HG03521 (cell line): ENCODE results near the gene GLRX5.

ENCODE experiments used
- ATAC-seq: cut with Tn5 transposase; IDR thresholded peaks from one replicate; pipeline ENCODE4 v1.9.1; 2021; ENCODE audit warnings: mild to moderate bottlenecking, moderate library complexity; ENCODE audit not compliant: unreplicated experiment

GLRX5 gene

GRCh38 chr14:95515596-95516552 lies 19.0 kb upstream of the GLRX5 start:
- peak; percentile 85 for ATAC-seq

GRCh38 chr14:95516554-95517181 lies 18.2 kb upstream of the GLRX5 start, which contains the start of gene SYNE3:
Gene SYNE3 (minus strand): TSS chr14:95516650. CDS start chr14:95475821, 40,829 bp downstream.
- ATAC-seq = peak; percentile 42

- no peak for ATAC-seq
Observed at GRCh38 chr14:95518045-95518751, 16.7 kb upstream of the GLRX5 start.

GRCh38 chr14:95519699-95520098 lies 15.2 kb upstream of the GLRX5 start:
- ATAC-seq = no peak

GRCh38 chr14:95520346-95520745 lies 14.5 kb upstream of the GLRX5 start:
- ATAC-seq = no peak

GRCh38 chr14:95521001-95521400 lies 13.8 kb upstream of the GLRX5 start:
- ATAC-seq = no peak

- no peak for ATAC-seq
Observed at GRCh38 chr14:95522116-95522515, 12.7 kb upstream of the GLRX5 start.

- ATAC-seq = no peak
Observed at GRCh38 chr14:95522556-95522955, 12.3 kb upstream of the GLRX5 start.

GRCh38 chr14:95523051-95523814 lies 11.6 kb upstream of the GLRX5 start:
- no peak for ATAC-seq

- no peak for ATAC-seq
Observed at GRCh38 chr14:95523815-95524448, 10.9 kb upstream of the GLRX5 start.

- no peak for ATAC-seq
Observed at GRCh38 chr14:95524706-95525512, 9.9 kb upstream of the GLRX5 start.

GRCh38 chr14:95525999-95526398 lies 8.9 kb upstream of the GLRX5 start:
- no peak for ATAC-seq

- ATAC-seq = no peak
Observed at GRCh38 chr14:95526483-95527386, 8.1 kb upstream of the GLRX5 start.

GRCh38 chr14:95527387-95528002 lies 7.4 kb upstream of the GLRX5 start:
- no peak for ATAC-seq

GRCh38 chr14:95529216-95529615 lies 5.6 kb upstream of the GLRX5 start:
- no peak for ATAC-seq

GRCh38 chr14:95530473-95531276 lies 4.2 kb upstream of the GLRX5 start:
- ATAC-seq = no peak

- no peak for ATAC-seq
Observed at GRCh38 chr14:95531473-95531872, 3.4 kb upstream of the GLRX5 start.
